Sciatic nerve (tissue), 2 donors: ENCODE data around the gene FAM174B. TPM values are rescaled to one million over a fixed set of nuclear protein-coding genes. Genes with fewer than 3 reads are reported as not detected.

Experiments used
- ATAC-seq: fragments of 200-7000 bp; cut with Tn5 transposase; one replicate; pipeline ENCODE4 v1.9.1; 2020; ENCODE audit warnings: mild to moderate bottlenecking, moderate library complexity
- DNase-seq: peaks from one replicate; pipeline ENCODE4 v3.0.0-alpha.2; 2020; ENCODE audit warnings: low spot score
- intact Hi-C: fragments of 100-400 bp; cut with DNase I; formaldehyde crosslinking; loops from one replicate; pipeline ENCODE4 v1.14.2; 2022
- total RNA-seq: library from RNA; stranded (reverse); fragmentation: NEBNext Ultra II Directional; extraction: Animal tissue kit (Norgen Biotek cat#: 25700); gene quantifications from one replicate; pipeline ENCODE4 v1.2.1, GENCODE V29; 2021
- donor health status: DM: no; HTN: no; CAD: no.
- donor health status: DM: no; HTN: no; CAD: no.

FAM174B gene
- total RNA-seq, 1 donor from 2014 or later = 17.5 TPM

DNA sequence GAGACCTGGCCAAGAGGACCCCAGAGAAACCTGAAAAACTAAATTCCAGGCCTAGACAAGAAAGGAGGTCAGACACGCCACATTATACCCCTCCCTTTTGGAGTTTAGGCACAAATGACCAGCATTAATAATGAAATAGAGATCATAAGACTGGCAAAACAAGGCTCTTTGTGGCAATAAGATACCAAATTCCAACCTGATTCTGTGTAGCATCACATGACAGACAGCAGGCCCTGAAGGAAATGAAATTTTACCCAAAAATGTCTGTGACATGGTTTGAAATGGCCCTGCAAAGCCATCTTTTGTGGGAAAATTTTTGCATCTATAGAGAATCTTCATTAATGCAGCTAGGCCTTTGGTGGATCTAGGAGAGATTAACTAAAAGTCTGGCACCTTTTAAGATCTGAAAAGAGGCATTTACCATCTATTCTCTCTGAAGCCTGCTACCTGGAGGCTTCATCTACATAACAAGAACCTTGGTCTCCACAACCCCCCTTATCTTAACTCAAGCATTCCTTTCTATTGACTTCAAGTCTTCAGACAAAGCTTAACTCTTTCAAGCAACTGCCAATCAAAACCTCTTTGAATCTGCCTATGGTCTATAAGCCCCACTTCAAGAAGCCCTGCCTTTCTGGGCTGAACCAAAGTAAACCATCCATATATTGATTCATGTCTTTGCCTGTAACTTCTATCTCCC lies 8.0 kb downstream of the FAM174B start:
- no peak for DNase-seq
- no peak for ATAC-seq
- intact Hi-C loops = no loop called here

DNA sequence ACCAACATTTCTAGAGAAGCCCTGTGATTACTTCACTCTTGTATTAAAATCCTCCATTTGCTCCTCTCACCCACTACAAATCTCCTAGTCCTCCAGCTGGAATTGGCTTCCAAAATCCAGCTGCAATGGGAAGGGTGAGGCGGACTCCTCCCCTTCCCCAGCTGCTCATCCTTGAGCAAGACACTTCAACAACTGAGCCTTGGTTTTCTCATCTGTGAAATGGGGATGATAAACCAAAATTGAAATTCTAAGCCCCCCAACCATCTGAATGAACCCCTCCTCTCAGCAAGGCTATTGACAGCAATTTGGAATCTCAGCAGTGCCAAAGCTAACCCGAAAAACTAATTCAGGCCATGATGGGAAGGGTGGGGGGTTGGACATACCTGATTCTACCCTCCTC lies 9.4 kb downstream of the FAM174B start:
- ATAC-seq (no peak), DNase-seq (no peak)
- intact Hi-C loops = no loop called here

DNA sequence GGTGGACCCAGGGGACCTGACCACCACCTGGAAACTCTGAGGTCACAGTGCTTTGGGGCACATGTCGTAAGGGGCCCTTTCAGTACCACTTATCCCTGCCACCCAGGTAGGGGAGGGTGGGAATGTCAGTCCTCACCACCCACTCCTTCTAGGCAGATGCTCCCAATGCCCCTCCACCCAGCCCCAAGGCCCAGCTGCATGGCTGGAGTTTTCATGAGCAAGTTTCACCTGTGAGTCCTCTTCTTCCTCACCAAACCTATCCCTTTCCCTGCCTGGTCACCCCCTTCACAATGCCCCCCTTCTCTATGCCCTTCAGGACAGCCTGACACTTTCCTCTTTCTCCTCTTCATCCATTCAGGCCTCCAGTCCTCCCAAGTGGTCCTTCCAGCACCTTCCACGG lies 9.8 kb downstream of the FAM174B start:
- ATAC-seq = no peak
- no peak for DNase-seq
- intact Hi-C loops = no loop called here

DNA sequence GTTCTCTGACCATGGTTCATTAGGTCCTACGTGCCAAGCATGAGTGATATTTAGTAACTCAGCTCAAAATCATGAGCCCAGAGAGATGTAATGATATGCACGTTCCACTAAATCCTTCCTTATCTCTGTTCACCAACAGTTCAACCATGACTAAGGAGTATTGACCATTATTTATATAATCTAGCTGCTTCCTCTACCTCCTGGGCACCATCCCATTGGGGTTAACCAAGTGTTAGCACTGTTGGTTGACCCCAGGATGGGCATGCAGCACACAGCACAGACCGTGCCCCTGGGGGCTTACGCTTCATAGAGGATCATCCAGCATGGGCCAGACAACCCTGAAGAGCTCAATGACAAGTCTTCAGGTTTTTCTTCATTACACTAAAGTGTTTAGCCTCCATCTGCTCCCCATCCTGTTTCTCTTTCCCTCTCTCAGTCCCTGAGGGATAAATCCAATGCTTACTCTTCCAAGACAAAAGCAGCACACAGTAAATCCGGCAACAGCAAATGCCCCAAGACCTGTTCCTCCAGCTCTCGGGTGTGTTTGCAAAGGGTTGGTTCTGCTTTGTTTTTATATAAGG lies 10.4 kb downstream of the FAM174B start:
- intact Hi-C loops = no loop called here
- ATAC-seq (peak; percentile 36), DNase-seq (no peak)

DNA sequence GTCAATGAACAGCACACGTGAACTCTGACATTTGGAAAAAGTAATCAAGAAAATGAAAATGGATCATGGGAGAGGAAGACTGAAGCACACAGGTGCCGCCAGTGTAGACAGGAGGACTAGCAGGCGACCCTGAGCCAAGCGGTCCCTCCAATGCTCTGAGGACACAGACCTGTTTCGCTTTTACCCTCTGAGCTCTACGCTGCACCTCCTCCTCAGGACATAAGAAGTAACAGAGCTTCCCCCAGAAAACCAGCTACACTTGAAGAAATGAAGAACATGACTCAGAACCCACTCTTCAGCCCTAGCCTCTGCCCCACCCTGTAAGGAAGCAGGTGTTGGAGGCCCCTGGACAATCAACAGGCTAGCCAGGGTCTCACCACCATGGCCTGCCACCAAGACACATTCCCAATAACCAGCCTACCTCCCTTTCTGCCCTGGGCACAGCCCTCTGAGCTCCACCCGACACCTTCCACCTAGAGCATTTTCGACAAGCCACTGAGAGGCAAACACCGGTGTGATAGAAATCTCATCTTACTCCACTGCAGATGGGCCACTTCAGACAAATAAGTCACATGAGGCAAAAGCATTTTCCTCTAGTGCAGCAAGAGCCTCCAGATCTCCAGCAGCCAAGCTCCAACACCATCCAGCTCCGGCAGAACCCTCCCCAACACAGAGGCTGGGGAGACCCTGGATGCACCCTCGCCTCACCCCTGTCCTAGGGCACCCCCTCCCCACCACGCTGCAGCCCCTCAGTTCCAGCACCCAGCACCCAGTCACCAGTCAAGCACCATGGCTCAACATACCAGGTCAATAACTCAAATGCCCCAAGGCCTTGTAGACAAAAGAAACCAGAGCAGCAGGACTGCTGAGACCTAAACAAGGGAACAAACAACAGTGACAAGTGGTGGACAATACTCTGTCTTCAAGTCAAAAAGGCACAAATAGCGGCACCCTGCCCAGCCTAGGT lies 11.4 kb downstream of the FAM174B start:
- peak; percentile 38 for ATAC-seq
- DNase-seq = no peak
- intact Hi-C loops = no loop called here

DNA sequence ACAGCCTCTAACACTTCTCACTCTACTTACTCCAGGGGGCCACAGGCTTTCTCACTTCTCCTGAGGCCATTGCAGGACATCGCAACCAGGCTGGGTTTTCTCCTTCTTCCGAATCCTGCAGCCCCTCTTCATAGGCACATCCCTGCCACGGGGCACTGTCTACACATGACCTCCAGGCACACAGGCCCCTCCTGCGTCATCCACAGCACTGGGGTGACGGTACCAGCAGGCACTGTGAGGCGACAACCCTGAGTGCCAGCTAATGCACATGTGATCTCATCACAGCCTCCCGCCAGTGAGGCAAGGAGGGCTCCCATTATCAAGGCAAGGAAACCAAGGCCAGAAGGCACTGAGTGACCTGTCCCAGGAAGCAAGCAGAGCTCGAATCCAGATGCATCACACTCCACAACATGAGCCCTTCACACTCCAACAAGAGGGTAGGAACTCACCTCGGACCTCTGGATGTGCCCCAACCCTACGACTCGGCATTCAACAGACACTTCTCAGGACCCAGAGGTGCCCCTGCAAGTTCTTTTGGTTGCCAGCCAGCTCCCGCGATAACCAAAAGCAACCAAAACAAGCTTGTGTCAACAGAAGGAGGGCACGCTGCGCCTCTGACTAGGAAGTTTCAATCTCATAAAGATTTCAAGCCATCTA lies 16.7 kb downstream of the FAM174B start:
- DNase-seq = no peak

DNA sequence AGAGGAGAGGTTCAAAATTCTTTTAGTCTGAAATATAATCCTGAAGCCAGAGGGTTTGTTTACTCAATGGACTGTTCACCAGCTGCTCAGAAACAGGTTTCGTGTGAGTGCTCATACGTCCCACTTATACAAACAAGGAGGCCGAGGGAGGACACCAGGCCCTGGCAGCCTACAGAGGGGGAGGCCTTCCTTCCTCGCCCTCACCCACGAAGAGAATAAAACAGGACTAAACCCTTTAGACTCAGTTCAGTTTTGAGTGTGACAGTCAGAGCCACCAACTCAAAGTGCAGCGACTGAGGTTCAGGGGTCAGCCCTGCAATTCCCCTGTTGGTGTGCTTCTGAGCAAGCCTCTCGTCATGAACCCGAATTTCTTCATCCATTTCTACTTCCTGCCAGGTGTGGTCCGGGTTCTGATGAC lies 17.3 kb downstream of the FAM174B start:
- DNase-seq = no peak
- ATAC-seq = peak; percentile 61
- intact Hi-C loops = no loop called here

More for the DNA sequence above, 16.7 kb downstream of the FAM174B start:
- peak; percentile 32 for ATAC-seq
- intact Hi-C loops = no loop called here

DNA sequence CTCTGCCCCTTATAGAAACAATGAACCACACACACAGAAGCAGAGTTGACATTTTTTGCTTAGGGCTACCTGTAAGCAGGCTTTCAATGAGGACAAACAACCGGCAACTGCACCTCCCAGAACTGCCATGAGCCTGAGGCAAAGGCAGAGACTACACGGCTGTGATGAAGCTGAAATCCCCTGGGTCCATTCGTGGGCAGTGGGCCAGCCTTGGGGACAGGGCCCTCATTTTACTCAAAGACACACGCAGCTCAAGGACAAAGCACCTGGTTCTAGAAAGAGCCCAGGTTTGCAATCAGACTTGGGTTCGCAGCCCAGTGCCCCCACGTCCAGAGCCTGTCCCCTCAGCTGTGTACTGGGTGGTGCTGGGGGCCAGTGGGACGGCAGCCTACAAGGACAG lies 17.9 kb downstream of the FAM174B start:
- peak; percentile 17 for ATAC-seq
- no peak for DNase-seq
- intact Hi-C loops = no loop called here

DNA sequence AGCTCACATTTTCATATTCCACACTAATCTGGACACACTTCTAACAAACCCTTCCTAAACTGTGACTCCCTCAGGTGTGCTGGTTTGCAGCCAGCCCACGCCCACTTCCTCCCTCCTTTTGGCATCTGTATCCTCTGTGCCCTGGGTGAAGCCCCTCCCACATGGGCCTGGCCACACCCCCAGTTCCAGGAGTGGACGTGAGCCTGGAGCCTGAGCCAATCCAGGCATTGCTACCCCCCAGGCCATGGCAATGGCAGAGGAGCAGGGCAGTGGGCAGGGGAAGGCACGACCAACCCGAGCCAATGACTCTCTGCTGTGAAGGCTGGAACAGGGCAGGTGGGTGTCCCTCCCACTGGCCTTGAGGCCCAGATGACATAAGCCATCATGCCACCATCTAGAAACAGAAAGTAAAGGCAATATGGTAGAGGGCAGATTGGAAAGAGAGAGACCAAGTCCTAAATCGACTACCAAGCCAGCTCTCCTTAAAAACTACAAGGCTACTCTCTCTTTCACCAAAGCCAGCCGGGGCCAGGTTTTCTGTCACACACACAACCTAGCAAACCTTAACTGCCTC lies 18.6 kb downstream of the FAM174B start:
- intact Hi-C loops = no loop called here
- DNase-seq (no peak), ATAC-seq (no peak)

DNA sequence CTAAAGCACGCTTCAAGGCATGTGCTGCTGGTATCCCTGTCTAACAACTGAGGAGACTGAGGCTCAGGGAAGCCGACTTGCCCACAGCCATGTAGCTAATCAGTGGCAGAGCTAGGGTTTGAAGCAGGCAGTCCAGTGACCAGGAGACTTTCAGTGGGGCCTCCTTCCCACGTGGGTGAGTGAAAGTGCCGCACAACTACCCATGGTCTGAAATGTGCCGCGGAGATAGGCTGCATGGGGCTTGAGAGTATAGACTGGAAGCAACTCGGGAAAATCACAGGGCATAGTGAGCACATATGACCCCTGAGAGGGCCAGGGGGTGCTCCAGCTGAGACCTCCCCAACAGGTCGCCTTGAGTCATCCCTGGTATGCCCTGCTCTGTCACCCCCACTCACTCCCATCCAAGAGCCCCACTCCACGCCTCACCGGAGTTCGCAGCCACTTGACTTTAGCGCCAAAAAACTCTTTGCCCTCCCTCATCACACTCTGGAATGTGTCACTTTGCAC lies 19.1 kb downstream of the FAM174B start:
- no peak for ATAC-seq
- no peak for DNase-seq
- intact Hi-C loops = no loop called here

DNA sequence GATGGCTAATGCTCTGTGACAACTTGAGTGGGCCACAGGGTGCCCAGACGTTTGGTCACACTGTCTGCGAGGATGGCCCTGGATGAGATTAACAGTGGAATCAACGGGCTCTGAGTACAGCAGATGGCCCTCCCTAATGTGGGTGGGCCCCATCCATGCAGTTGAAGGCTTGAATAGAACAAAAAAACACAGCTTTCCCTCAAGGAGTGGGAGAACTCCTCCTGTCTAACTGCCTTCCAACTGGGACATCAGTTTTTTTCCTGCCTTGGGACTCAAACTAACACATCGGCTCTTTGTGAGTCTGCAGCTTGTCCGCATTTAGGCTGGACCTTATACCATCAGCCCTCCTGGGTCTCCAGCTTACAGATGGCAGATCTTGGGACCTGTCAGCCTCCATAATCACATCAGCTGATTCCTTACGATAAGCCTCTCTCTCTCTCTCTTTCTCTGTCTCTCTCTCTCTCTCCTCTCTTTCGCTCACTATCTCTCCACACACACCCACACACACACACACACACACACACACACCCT lies 20.8 kb downstream of the FAM174B start:
- intact Hi-C loops = no loop called here
- ATAC-seq (no peak), DNase-seq (no peak)

DNA sequence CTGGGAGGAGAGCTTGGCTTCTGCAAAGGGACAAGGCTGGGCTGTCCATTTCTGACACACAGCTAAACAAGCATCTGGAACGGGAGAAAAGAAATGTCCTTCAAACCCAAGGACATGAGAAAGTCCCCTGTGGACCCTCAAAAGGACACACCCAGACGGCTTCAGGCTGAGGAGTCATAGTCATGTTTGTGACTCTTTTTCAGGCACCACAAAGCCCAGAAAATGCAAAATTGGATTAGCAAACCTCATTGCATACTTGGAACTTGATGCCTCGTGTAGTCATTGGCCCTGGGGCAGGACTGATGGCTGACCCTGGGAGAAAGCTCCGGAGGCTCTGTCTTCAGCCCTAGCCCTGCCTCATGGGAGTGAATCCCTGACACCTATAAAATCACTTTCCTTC lies 21.5 kb downstream of the FAM174B start:
- ATAC-seq (no peak), DNase-seq (no peak)
- intact Hi-C loops = no loop called here

DNA sequence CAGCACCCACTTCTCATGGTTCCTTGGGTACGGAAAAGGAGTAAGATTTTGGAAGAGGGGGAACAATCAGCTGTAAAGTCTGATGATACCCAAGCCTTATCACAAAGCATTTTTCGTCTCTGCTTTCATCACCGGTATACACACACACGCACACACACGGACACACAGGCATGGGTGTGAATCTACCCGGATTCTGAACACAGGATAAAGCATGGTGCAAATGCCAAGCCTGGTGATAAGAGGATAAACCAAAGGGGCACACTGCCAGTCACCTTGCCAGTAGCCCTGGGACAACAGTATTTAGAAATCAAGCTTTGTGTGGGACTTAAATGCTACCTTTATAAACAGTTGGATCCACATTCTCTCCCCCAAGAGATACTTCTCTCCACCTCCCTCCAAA lies 22.2 kb downstream of the FAM174B start:
- intact Hi-C loops = no loop called here
- no peak for DNase-seq
- no peak for ATAC-seq

DNA sequence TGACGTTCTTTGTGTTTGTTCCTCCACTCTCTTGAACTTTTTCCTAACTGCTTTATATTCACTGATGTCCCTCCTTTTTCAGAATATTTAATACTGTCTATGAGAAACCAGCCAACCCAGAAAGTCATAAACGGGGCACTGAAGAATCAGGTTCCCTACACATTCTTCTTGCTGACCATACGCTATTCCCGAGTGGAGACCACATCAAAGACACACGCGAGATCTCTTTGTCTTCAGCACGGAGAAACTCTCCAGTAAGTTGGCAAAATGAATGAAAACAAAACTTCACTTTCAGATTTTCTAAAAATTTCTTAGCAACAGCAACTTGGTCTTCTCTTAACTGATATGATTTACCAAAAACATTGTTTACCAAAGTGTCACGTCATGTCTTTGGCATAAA lies 22.6 kb downstream of the FAM174B start:
- ATAC-seq (no peak), DNase-seq (no peak)
- intact Hi-C loops = no loop called here

DNA sequence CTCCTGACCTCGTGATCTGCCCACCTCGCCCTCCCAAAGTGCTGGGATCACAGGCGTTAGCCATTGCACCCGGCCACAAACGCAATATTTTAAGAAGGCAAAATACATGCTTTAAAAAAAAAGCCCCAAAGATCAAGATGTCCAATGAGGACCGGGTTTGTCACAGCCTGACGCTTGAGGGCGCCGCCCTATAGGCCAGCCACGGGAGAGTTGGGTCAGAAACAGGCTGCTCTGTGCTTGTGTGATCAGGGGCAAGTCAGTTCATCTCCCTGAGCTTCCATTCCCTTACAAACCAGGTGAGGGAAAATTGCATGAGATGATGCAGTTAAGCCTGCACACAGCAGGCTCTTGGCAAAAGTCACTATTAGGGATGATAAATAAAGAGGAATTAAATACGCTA lies 23.9 kb downstream of the FAM174B start:
- intact Hi-C loops = no loop called here
- ATAC-seq (no peak), DNase-seq (no peak)

DNA sequence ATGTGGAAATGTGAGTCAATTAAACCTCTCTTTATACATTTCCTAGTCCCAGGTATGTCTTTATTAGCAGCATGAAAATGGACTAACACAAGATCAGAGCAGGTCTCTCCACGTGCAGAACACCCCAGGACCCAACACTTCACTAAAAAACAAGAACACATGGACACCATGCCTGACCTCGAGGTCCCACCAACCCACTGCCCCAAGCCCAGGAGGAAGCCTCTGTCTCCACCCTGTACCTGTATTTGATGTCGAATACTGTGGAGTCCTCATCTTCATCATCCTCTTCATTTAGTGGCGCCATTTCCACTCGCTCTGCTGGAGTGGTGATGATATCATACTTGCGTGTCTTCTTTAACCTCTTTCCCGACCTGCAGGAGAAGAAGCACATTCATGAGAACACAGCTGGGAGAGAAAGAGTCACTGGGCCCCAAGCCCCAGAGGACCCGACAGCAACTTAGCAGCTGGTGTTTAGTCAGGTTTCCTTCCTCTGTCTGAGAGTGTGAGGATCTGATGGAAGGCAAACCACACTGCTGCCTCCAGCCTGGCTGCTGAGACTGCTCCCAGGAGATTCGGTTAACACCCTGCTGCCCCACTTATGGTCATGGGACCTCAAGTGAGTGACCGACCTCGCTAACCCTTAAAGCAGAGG lies 25.5 kb downstream of the FAM174B start:
- ATAC-seq = no peak
- DNase-seq = no peak
- intact Hi-C loops = no loop called here

DNA sequence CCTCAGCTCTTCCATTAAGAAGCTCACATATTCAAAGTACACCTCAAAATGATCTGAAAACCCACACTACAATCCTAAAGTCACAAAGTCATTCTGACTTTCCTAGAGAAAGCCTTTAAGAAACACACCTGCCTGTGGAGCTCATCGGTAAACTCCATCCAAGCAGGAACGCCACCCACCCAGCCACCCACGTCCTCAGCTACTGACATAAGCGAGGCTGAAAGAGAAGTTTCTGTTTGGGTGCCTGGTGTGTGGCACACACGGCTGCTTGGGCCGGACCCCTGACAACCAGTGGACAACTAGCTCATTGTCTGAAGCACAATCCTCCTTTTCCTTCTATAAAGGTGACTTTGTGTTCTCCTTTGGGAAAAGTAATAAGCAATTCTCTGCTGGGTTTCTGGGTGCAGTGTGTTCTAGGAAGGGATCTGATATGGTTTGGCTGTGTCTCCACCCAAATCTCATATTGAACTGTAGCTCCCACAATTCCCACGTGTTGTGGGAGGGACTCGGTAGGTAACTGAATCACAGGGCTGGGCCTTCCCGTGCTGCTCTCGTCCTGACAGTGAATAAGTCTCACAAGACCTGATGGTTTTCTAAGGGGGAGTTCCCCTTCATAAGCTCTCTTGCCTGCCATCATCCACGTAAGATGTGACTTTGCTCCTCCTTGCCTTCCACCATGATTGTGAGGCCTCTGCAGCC lies 26.1 kb downstream of the FAM174B start:
- no peak for DNase-seq
- ATAC-seq = no peak
- intact Hi-C loops = no loop called here

DNA sequence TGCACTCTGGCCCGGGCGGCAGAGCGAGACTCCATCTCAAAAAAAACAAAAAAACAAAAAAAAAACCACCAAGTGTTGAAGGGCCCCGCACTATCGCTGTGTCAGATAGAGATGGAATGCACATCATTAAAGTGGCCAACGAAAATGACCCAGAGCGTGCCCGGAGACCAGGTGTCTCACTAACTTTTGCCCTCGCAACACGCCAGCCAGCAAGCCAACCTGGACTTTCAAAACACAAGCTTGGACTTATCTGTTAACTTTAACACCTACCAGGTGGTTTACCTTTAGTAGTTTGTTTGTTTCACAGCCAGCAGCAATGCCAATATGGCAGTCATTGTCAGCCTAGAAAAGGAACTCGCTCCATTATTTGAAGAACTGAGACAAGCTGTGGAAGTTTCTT lies 28.6 kb downstream of the FAM174B start:
- DNase-seq = no peak
- intact Hi-C loops = no loop called here
- no peak for ATAC-seq
